Measurements from ENCODE around the gene EEFSEC.

- TF ChIP-seq EZH2 (IDR thresholded peaks at IDR 0.05; ENCODE audit: low read depth) (no peak), CTCF (conservative IDR thresholded peaks at IDR 0.05) (no peak)
Observed at GRCh38 chr3:128420289-128420688, 267.0 kb downstream of the EEFSEC start.
